HUES48 (cell line): ENCODE data around the gene RPS6KA3.

Experiments
- H3K27ac ChIP-seq: one replicate; pipeline ENCODE4 v1.7.0; 2013; ENCODE audit warnings: low read depth, low read length, inconsistent platforms
- H3K27me3 ChIP-seq: 2 replicates; pipeline ENCODE4 v1.6.1; 2013; ENCODE audit warnings: mild to moderate bottlenecking, low read length; ENCODE audit not compliant: control insufficient read depth, insufficient read depth
- H3K36me3 ChIP-seq: 2 replicates; pipeline ENCODE4 v1.6.1; 2013; ENCODE audit warnings: low read length; ENCODE audit not compliant: control insufficient read depth, insufficient read depth
- H3K4me1 ChIP-seq: 2 replicates; pipeline ENCODE4 v1.6.1; 2013; ENCODE audit warnings: mild to moderate bottlenecking, low read length; ENCODE audit not compliant: control insufficient read depth, insufficient read depth
- H3K4me3 ChIP-seq: 2 replicates; pipeline ENCODE4 v1.5.1; 2013; ENCODE audit warnings: mild to moderate bottlenecking, low read depth, low read length
- H3K9ac ChIP-seq: 2 replicates; pipeline ENCODE4 v1.6.1; 2013; ENCODE audit warnings: mild to moderate bottlenecking, low read depth, low read length, moderate library complexity
- H3K9me3 ChIP-seq: 2 replicates; pipeline ENCODE4 v1.6.1; 2013; ENCODE audit warnings: low read length; ENCODE audit not compliant: control insufficient read depth, insufficient read depth

The RPS6KA3 gene

GRCh38 chrX:20244931-20245330 is 21.8 kb downstream of the RPS6KA3 start:
- H3K4me1 ChIP-seq: no peaks in the 10 kb centered on the region
- no peak overlapping the region for H3K9ac ChIP-seq
- H3K9me3 ChIP-seq: no peaks in the 10 kb centered on the region
- no peak overlapping the region for H3K27ac ChIP-seq
- H3K27me3 ChIP-seq: no peaks in the 10 kb centered on the region
- H3K36me3 ChIP-seq: no peaks in the 10 kb centered on the region; the same call in 1 of the 2 replicates
- no peak overlapping the region for H3K4me3 ChIP-seq

GRCh38 chrX:20240201-20240600 is 26.5 kb downstream of the RPS6KA3 start:
- no peak overlapping the region for H3K9ac ChIP-seq
- peaks cover 10% of the 10 kb centered on the region; the same call in 1 of the 2 replicates for H3K9me3 ChIP-seq
- H3K27me3 ChIP-seq: no peaks in the 10 kb centered on the region
- no peak overlapping the region for H3K27ac ChIP-seq
- H3K4me3 ChIP-seq: no peak overlapping the region
- H3K36me3 ChIP-seq: no peaks in the 10 kb centered on the region; the same call in 1 of the 2 replicates
- no peaks in the 10 kb centered on the region for H3K4me1 ChIP-seq

GRCh38 chrX:20237864-20238263 is 28.8 kb downstream of the RPS6KA3 start:
- Histone ChIP-seq H3K36me3 (peaks cover under 1% of the 10 kb centered on the region; the same call in 1 of the 2 replicates), H3K4me3 (no peak overlapping the region), H3K27me3 (no peaks in the 10 kb centered on the region), H3K27ac (no peak overlapping the region), H3K9me3 (peaks cover 10% of the 10 kb centered on the region; the same call in 1 of the 2 replicates), H3K4me1 (no peaks in the 10 kb centered on the region), H3K9ac (no peak overlapping the region)

GRCh38 chrX:20235755-20236154 is 31.0 kb downstream of the RPS6KA3 start:
- H3K4me3 ChIP-seq: no peak overlapping the region; the same call in 1 of the 2 replicates
- no peaks in the 10 kb centered on the region for H3K27me3 ChIP-seq
- H3K9me3 ChIP-seq: peaks cover 10% of the 10 kb centered on the region; the same call in 1 of the 2 replicates
- H3K27ac ChIP-seq: no peak overlapping the region
- H3K4me1 ChIP-seq: no peaks in the 10 kb centered on the region
- H3K9ac ChIP-seq: no peak overlapping the region
- peaks cover 5% of the 10 kb centered on the region; the same call in 1 of the 2 replicates for H3K36me3 ChIP-seq

DNA sequence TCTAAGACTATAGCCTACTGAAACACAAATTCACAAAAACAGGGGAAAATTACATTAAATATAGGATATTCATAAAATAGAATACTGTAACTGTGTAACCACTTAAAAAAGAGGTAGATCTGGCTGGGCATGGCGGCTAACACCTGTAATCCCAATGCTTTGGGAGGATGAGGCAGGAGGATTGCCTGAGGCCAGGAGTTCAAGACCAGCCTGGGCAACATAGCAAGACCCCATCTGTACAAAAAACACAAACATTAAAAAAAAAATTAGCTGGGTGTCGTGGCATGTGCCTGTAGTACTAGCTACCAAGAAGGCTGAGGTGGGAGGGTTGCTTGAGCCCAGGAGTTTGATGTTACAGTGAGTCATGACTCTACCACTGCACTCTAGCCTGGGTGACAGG is 33.4 kb downstream of the RPS6KA3 start:
- 0 out of 2 replicates have a peak, but pooled peaks cover 8% of the 10 kb centered on the region for H3K4me1 ChIP-seq
- peaks cover 5% of the 10 kb centered on the region; the same call in 1 of the 2 replicates for H3K36me3 ChIP-seq
- no peak overlapping the region for H3K9ac ChIP-seq
- no peaks in the 10 kb centered on the region for H3K27me3 ChIP-seq
- no peak overlapping the region for H3K27ac ChIP-seq
- no peak overlapping the region for H3K4me3 ChIP-seq
- peaks cover 10% of the 10 kb centered on the region; the same call in 1 of the 2 replicates for H3K9me3 ChIP-seq

DNA sequence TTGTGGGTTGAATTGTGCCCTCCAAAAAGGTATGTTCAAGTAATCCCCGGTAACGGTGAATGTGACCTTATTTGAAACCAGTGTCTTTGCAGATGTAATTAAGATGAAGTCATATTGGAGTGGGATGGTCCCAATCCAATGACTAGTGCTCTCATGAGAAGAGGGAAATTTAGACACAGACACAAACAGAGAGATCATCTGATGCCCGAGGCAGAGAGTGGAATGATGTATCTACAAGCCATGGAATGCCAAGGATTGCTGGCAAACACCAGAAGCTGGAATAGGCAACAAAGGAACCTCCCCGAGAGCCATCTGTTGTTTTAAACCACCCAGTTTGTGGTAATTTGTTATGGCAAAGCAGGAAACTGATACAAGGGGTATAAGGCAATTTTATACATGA is 35.1 kb downstream of the RPS6KA3 start:
- no peak overlapping the region for H3K9ac ChIP-seq
- H3K9me3 ChIP-seq: peaks cover 10% of the 10 kb centered on the region; the same call in 1 of the 2 replicates
- H3K27me3 ChIP-seq: no peaks in the 10 kb centered on the region
- H3K4me1 ChIP-seq: 0 out of 2 replicates have a peak, but pooled peaks cover 8% of the 10 kb centered on the region
- no peak overlapping the region for H3K4me3 ChIP-seq
- peaks cover 5% of the 10 kb centered on the region; the same call in 1 of the 2 replicates for H3K36me3 ChIP-seq
- no peak overlapping the region for H3K27ac ChIP-seq

DNA sequence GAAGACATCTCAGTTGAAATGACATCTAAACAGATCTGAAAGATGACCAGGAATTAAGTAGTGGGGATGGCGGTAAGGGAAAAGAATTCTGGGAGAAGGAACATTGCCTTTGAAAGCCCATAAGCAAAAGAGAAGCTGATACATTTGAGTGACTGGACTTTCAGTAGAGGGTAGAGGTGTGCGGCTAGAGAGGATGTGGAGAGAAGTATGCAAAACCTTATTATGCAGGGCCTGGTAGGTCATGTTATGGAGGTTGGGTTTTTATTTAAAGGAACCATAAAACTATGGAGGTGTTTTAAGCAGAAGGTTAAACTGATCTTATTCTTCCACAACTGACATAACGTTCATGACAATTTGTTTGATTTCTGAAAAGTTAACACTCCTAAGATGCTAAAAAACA is 36.3 kb downstream of the RPS6KA3 start:
- Histone ChIP-seq H3K4me3 (no peak overlapping the region), H3K27me3 (no peaks in the 10 kb centered on the region), H3K9ac (no peak overlapping the region), H3K9me3 (0 out of 2 replicates have a peak, but pooled peaks cover under 1% of the 10 kb centered on the region), H3K4me1 (peaks cover 11% of the 10 kb centered on the region; the same call in 1 of the 2 replicates), H3K27ac (no peak overlapping the region), H3K36me3 (peaks cover 5% of the 10 kb centered on the region; the same call in 1 of the 2 replicates)

- H3K4me3 ChIP-seq: no peak overlapping the region
- H3K36me3 ChIP-seq: peaks cover 5% of the 10 kb centered on the region; the same call in 1 of the 2 replicates
- H3K27me3 ChIP-seq: no peaks in the 10 kb centered on the region
- H3K9me3 ChIP-seq: no peaks in the 10 kb centered on the region
- no peak overlapping the region for H3K9ac ChIP-seq
- peaks cover 18% of the 10 kb centered on the region for H3K4me1 ChIP-seq
- H3K27ac ChIP-seq: no peak overlapping the region
Measured at GRCh38 chrX:20229155-20229554, 37.6 kb downstream of the RPS6KA3 start.

DNA sequence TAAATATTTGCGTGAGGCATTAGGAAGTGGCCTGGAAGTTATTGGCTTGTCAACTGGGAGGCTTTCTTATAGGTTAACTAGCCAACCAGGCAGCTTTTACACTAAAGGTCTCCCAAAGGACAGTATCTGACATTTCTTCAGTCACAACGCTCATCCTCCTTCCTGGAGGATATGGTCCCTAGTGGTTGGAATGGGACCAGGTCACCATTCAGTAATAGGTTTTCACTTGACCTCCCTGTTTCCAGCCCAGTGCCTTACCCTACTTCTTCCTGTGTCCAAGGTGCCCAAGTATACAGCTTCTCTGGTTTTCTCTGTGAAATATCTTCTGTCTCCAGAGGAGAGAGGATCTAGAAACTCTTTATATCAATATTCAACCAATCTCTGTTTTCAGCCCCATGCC is 38.5 kb downstream of the RPS6KA3 start:
- Histone ChIP-seq H3K9me3 (no peaks in the 10 kb centered on the region), H3K36me3 (peaks cover 5% of the 10 kb centered on the region; the same call in 1 of the 2 replicates), H3K4me1 (peaks cover 18% of the 10 kb centered on the region), H3K27ac (no peak overlapping the region), H3K27me3 (no peaks in the 10 kb centered on the region), H3K4me3 (no peak overlapping the region), H3K9ac (no peak overlapping the region)

DNA sequence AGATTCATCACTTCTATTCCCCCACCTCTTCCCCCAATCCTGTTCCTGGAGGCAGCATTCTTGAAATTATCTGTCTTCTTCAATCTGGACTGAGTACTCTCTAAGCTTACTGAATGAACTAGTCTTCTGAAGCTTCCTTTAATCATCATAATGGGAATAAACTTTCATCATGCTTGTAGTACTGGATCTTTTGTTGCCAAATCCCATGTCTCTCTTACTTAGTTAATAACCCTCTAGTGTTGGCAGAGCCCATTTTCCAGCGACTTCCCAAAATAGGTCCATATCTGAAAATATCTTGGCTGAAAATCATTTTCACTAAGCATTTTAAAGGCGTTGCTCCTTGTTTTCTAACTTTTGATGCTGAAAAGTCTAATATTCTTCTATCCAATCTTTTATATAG is 39.6 kb downstream of the RPS6KA3 start:
- no peaks in the 10 kb centered on the region for H3K9me3 ChIP-seq
- H3K36me3 ChIP-seq: no peaks in the 10 kb centered on the region
- no peak overlapping the region for H3K4me3 ChIP-seq
- no peak overlapping the region for H3K27ac ChIP-seq
- no peak overlapping the region for H3K9ac ChIP-seq
- no peaks in the 10 kb centered on the region for H3K27me3 ChIP-seq
- H3K4me1 ChIP-seq: peaks cover 18% of the 10 kb centered on the region

DNA sequence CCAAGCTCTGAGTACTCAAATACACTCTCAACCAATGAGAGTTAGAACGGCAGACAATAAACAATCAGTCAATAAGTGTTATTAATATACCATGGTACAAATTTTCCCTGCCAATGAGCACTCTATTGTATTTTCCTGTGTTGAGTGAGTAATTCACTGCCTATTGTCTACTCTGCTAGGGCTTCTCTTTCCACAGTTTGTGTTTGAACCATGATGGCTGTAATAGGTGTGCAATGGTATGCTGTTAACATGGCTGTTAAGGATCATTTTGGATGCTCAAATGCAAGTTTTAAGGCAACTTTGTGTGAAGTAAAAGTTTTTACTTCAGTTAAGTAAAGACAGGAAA is 41.2 kb downstream of the RPS6KA3 start:
- Histone ChIP-seq H3K4me1 (peaks cover 18% of the 10 kb centered on the region), H3K4me3 (no peak overlapping the region), H3K36me3 (no peaks in the 10 kb centered on the region), H3K27me3 (no peaks in the 10 kb centered on the region), H3K9ac (no peak overlapping the region), H3K9me3 (no peaks in the 10 kb centered on the region), H3K27ac (no peak overlapping the region)
